ENCODE measurements around the gene EXOC7.

EXOC7 gene

GRCh38 chr17:76103274-76104139 lies at the start of gene EXOC7:
Gene EXOC7, minus strand, starts transcription at chr17:76103787. Its CDS starts 95 bp downstream, at chr17:76103692.
- Histone ChIP-seq H3K27ac (ENCODE audit: low read length) (peak within 1 kb of the TSS; percentile 88), H4K20me1 (ENCODE audit: insufficient read depth, low read length) (no peaks in the 10 kb centered on the region), H3K36me3 (ENCODE audit: insufficient read depth, low read length) (peaks cover 28% of the 10 kb centered on the region), H2AFZ (ENCODE audit: low read depth, low read length) (peak within 1 kb of the TSS; percentile 76), H3K27me3 (ENCODE audit: insufficient read depth, low read length, poor library complexity) (no peaks in the 10 kb centered on the region), H3K4me2 (ENCODE audit: insufficient read depth, low read length) (peak within 1 kb of the TSS; percentile 96), H3K4me1 (ENCODE audit: insufficient read depth, low read length) (peaks cover 29% of the 10 kb centered on the region), H3K79me2 (ENCODE audit: insufficient read depth, low read length) (peaks cover 28% of the 10 kb centered on the region), H3K4me3 (ENCODE audit: low read depth in 1 of 2, low read length in 2 of 2) (peak within 1 kb of the TSS; percentile 77 to 81), H3K9me3 (ENCODE audit: insufficient read depth, low read length, severe bottlenecking) (no peaks in the 10 kb centered on the region), H3K9ac (ENCODE audit: low read depth, low read length) (peak within 1 kb of the TSS; percentile 64)
- DNase-seq = peak; percentile 95
- TF ChIP-seq CTCF (IDR thresholded peaks at IDR 0.05; ENCODE audit: borderline replicate concordance, extremely low read depth, low read length, poor library complexity, severe bottlenecking) (no peak), EZH2 (IDR thresholded peaks at IDR 0.05; ENCODE audit: borderline replicate concordance, low read depth, low read length, severe bottlenecking) (no peak)
- peak; percentile 86 for ATAC-seq (ENCODE audit: insufficient read depth, low read depth)

- H3K9ac ChIP-seq (ENCODE audit: low read depth, low read length) = no peak overlapping the region
- no peak overlapping the region for H3K27ac ChIP-seq (ENCODE audit: low read length)
- no peaks in the 10 kb centered on the region for H3K4me1 ChIP-seq (ENCODE audit: insufficient read depth, low read length)
- no peak for ATAC-seq (ENCODE audit: insufficient read depth, low read depth)
- H3K4me3 ChIP-seq (ENCODE audit: low read depth in 1 of 2, low read length in 2 of 2) = no peak overlapping the region
- no peak overlapping the region for H3K4me2 ChIP-seq (ENCODE audit: insufficient read depth, low read length)
- no peaks in the 10 kb centered on the region for H3K9me3 ChIP-seq (ENCODE audit: insufficient read depth, low read length, severe bottlenecking)
- no peaks in the 10 kb centered on the region for H3K27me3 ChIP-seq (ENCODE audit: insufficient read depth, low read length, poor library complexity)
- no peak for DNase-seq
- TF ChIP-seq CTCF (IDR thresholded peaks at IDR 0.05; ENCODE audit: borderline replicate concordance, extremely low read depth, low read length, poor library complexity, severe bottlenecking) (no peak), EZH2 (IDR thresholded peaks at IDR 0.05; ENCODE audit: borderline replicate concordance, low read depth, low read length, severe bottlenecking) (no peak)
- H4K20me1 ChIP-seq (ENCODE audit: insufficient read depth, low read length) = no peaks in the 10 kb centered on the region
- H2AFZ ChIP-seq (ENCODE audit: low read depth, low read length) = no peak overlapping the region
- no peaks in the 10 kb centered on the region for H3K79me2 ChIP-seq (ENCODE audit: insufficient read depth, low read length)
- H3K36me3 ChIP-seq (ENCODE audit: insufficient read depth, low read length) = no peaks in the 10 kb centered on the region
Measured at GRCh38 chr17:76153202-76153601, 49.6 kb upstream of the EXOC7 start.

GRCh38 chr17:76152591-76152990 lies 49.0 kb upstream of the EXOC7 start:
- Histone ChIP-seq H3K4me3 (ENCODE audit: low read depth in 1 of 2, low read length in 2 of 2) (no peak overlapping the region), H4K20me1 (ENCODE audit: insufficient read depth, low read length) (no peaks in the 10 kb centered on the region), H3K79me2 (ENCODE audit: insufficient read depth, low read length) (no peaks in the 10 kb centered on the region), H3K27ac (ENCODE audit: low read length) (no peak overlapping the region), H2AFZ (ENCODE audit: low read depth, low read length) (no peak overlapping the region), H3K9me3 (ENCODE audit: insufficient read depth, low read length, severe bottlenecking) (no peaks in the 10 kb centered on the region), H3K27me3 (ENCODE audit: insufficient read depth, low read length, poor library complexity) (no peaks in the 10 kb centered on the region), H3K36me3 (ENCODE audit: insufficient read depth, low read length) (no peaks in the 10 kb centered on the region), H3K4me2 (ENCODE audit: insufficient read depth, low read length) (no peak overlapping the region), H3K4me1 (ENCODE audit: insufficient read depth, low read length) (no peaks in the 10 kb centered on the region), H3K9ac (ENCODE audit: low read depth, low read length) (no peak overlapping the region)
- no peak for DNase-seq
- ATAC-seq (ENCODE audit: insufficient read depth, low read depth) = no peak
- no peak for TF ChIP-seq CTCF (IDR thresholded peaks at IDR 0.05; ENCODE audit: borderline replicate concordance, extremely low read depth, low read length, poor library complexity, severe bottlenecking)
